ENCODE measurements around the gene RRAGD.

GRCh38 chr6:89351671-89352277 lies 60.3 kb downstream of the RRAGD start:
- TF ChIP-seq CTCF (IDR thresholded peaks at IDR 0.05) (no peak), POLR2A (IDR thresholded peaks at IDR 0.05) (no peak)

Data from heart left ventricle (tissue), 13 donors.